ENCODE results near the gene NANOS3.

The NANOS3 gene

GRCh38 chr19:13864667-13865570, 12.0 kb upstream of the NANOS3 start:
- DNase-seq (ENCODE audit: low read depth, low spot score), result no peak

GRCh38 chr19:13865571-13866462, 11.1 kb upstream of the NANOS3 start:
- DNase-seq (ENCODE audit: low read depth, low spot score), result no peak

- DNase-seq (ENCODE audit: low read depth, low spot score), result no peak
These were observed 10.4 kb upstream of the NANOS3 start for GRCh38 chr19:13866463-13867046.

DNA sequence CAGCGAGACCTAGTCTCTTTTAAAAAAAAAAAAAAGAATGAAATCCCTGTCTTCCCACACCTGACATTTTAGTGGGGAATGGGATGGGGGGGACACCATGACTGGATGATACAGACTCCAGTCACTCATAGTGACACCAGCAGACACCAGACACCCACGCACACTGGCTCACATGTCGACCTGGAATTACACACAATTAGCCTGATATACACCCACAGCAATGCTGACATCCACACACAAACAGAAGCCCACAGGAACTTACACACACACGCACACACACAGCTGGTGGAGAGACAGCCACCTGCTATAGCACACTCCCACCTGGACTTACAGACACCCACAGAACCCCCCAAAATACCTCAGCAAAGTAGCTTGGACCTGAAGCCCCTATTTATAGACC, 8.3 kb upstream of the NANOS3 start:
- DNase-seq (ENCODE audit: low read depth, low spot score), result no peak

- no peak for DNase-seq (ENCODE audit: low read depth, low spot score)
These were observed 7.7 kb upstream of the NANOS3 start for GRCh38 chr19:13869281-13869680.

DNA sequence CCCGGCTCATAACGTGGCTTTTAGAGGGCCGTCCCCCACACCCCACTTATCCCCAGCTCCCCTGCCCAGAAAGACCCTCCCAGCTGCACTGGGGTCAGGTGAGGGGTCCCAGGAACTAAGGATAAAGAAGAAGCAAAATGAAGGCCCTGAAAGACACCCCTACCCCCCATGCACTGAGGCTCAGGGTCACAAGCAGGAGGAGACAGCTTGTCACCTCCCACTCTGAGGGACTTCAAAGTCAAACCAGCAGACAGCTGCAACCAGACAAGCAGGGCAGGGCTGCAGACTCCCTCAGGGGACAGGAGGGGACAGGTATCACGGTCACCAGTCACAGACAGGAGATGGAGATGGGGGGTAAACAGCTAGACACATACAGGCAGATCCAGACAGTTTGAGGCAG, 6.1 kb upstream of the NANOS3 start:
- DNase-seq (ENCODE audit: low read depth, low spot score), result no peak

DNA sequence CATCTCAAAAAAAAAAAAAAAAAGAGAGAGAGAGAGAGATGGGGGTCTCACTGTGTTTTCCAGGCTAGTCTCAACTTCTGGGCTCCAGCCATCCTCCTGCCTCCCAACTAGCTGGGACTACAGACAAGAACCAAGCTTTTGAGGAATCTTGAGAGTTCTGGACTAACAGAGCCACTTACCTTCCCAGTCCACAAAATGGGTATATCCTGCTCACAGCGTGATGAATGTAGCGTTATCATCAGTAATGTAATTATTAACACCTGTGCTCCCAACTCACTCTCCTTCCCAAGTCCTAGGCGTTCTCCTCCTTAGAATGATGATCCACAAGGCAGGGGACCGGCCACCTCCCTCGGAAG, 4.6 kb upstream of the NANOS3 start:
- DNase-seq (ENCODE audit: low read depth, low spot score), result no peak

GRCh38 chr19:13872695-13873389, 4.1 kb upstream of the NANOS3 start:
- DNase-seq (ENCODE audit: low read depth, low spot score), result no peak

DNA sequence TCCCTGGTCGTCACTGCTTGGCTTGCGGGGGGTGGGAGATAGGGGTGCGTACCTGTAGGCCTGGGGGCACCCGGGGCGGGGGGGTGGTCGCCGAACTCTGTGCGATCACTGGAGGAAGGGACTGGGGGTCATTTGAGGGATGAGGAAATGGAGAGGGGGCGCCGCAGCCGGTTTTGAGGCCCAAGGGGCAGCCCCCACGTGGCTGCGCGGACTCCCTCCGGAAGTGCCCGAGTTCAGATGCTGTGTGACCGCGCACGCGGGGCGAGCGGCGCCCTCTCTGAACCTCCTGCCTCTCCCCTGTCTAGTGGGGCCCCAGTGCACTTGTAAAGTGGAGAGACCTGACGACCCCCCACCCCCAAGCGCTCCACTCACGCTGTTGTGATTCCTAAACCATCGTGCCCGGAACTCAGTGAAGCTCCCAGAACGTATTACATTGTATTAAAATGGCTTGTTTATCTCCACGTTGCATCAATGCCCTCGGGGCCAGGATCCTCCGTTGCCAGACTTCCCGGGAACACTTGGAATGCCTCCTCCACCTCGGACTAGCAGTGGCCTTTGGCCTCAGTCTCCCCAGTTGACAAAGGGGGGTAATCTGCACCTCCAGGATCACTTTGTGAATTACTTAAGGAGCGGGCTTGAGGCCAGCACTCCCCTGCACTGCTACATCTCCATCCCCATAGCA, 3.0 kb upstream of the NANOS3 start:
- DNase-seq (ENCODE audit: low read depth, low spot score), result no peak

DNA sequence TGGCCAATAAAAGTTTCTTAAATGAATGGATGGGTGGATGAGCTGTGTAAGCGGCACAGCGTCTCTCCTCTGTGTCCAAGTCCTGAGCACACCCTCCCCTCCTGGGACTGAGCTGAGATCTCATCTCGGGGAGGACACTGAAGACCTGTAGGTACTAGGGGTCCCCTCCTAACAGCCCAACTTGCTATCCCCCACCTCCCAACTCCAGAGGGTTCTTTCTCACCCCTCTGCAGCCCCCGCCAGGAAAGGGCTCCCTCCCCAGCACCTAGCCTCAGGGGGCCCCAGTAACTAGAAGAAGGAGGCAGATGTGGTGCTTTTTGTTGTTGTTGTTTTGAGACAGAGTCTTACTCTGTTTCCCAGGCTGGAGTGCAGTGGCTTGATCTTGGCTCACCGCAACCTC, 1.1 kb upstream of the NANOS3 start:
- no peak for DNase-seq (ENCODE audit: low read depth, low spot score)

- no peak for DNase-seq (ENCODE audit: low read depth, low spot score)
These were observed 369 bp downstream of the NANOS3 start for GRCh38 chr19:13877303-13877702.

DNA sequence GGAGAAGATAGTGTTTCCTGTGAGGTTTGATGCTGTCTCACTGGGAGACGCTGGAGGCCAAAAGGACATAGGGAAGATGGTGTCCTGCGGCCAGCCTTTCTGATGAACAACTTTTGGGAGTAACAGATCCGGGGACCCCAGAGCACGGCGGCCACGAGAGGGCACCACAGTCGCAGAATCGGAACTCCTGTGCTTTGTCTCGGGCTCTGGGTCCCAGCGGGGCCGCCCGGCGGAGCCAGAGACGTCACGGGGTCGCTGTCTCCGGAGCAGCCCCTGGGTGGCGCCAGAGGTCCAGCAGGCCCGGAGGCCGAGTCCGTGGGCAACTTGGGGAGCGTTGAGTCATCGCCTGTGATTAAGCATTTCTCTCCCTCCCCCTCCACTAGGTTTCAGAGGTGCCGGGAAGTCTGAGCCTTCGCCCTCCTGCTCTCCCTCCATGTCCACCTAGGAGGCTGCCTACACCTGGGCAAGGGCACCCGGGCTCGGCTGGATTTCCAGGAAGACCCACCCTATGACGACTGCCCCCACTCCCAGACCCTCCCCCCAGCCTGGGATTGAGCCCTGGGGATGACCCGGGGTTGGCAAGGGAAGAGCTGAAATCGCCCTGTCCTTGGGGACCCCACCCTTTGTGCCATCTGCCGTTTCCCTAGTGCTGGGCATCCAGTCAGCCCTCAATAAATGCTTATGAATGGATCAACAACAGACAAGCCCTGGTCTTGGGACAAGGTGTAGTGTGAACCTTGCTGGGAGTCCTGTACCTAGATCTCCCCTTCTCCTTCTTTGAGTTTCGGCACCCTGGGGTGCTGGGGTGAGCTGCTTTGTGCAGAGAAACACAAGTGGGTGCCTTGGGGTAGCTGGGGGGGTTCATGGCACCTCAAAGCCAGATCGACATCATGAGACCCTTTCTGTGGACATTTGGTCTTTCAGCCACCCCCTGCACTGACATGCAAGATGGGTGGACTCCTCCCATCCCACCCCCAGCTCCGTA, 3.4 kb downstream of the NANOS3 start:
- peak; percentile 83 for DNase-seq (ENCODE audit: low read depth, low spot score)

GRCh38 chr19:13881251-13881691, 4.3 kb downstream of the NANOS3 start:
- DNase-seq (ENCODE audit: low read depth, low spot score), result peak; percentile 49

GRCh38 chr19:13881692-13882418, 4.9 kb downstream of the NANOS3 start:
- DNase-seq (ENCODE audit: low read depth, low spot score), result no peak

- no peak for DNase-seq (ENCODE audit: low read depth, low spot score)
These were observed 5.5 kb downstream of the NANOS3 start for GRCh38 chr19:13882419-13882795.

DNA sequence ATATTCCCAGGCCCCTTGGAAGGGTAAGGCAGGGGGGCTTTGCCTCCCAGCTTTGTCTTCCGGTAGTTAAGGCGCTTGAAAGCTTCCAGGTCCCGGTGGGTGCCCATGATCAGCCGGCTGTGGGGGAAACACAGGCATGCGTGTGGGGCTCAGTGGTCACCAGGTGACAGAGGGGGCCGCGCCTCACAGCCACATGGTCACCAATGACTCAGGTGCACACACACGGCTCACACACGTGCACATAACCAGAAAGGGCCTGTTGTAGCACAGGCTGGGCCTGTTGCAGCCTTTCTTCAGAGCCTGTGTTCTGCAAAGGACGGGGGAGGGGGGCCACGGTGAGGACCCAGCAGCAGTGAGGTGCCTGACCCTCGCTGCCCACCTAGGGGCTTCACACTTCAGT, 5.9 kb downstream of the NANOS3 start:
- no peak for DNase-seq (ENCODE audit: low read depth, low spot score)

DNA sequence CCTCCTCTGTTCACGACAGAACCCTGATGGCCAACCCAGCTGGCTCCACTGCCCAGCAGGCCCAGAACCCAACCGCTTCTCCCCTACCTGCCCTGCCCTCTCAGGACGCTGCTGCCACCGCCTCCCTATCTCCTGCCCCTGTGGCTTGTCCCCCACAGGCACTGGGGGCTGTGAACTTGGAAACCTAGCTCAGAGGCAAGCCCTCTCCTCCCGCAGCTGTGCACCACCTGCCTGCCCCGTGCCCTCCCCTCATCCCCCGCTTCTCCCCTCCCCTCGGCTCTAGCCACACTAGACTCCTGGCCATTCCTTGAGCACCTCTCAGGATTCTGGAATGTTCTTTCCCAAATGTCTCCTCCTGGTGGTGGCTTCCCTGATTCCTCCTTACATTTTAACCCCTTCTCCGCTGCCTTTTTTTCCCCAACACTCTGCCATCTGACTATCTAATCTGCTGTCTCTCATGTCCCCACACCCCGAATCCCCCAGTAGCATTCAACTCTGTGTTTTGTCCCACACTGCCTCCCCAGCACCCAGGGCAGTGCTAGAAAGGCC, 6.7 kb downstream of the NANOS3 start:
- no peak for DNase-seq (ENCODE audit: low read depth, low spot score)

- DNase-seq (ENCODE audit: low read depth, low spot score), result no peak
These were observed 8.0 kb downstream of the NANOS3 start for GRCh38 chr19:13884726-13885591.

Data from smooth muscle cell of the brain vasculature (primary cell).